SK-N-SH (cell line): Measurements from ENCODE around the gene TCF15. TPM values are rescaled to one million over a fixed set of nuclear protein-coding genes. Genes with fewer than 3 reads are reported as not detected.

Source experiments
- CTCF ChIA-PET: fragments of 300-600, 350-600 bp; formaldehyde crosslinking; extraction: SDS; loops from one replicate; lab custom pipeline; 2021; lab: Yijun Ruan, JAX
- POLR2A ChIA-PET: fragments of 350-600 bp; sonication (Branson Sonifier 250); formaldehyde crosslinking; extraction: SDS; loops from one replicate; lab custom pipeline; 2020; ENCODE audit warnings: antibody characterized with exemption, inconsistent platforms; lab: Yijun Ruan, JAX
- DNase-seq: peaks from one replicate; pipeline ENCODE4 v3.0.0; 2012
- H2AFZ ChIP-seq: fragments of 200-600 bp; sonication (generic); 2 replicates; pipeline ENCODE4 v1.8.1; 2016; ENCODE audit warnings: antibody characterized with exemption, mild to moderate bottlenecking, low read depth
- H3F3A ChIP-seq: fragments of 200-600 bp; sonication (generic); replicated peaks from 2 replicates; pipeline ENCODE3; 2016; ENCODE audit warnings: antibody characterized with exemption, mild to moderate bottlenecking; ENCODE audit not compliant: insufficient read depth
- H3K27ac ChIP-seq, 2 experiments: fragments of 200-500 bp in 1 of 2; fragments of 200-600 bp in 1 of 2; sonication (Bioruptor generic) in 1 of 2; sonication (generic), shearing (Covaris generic) in 1 of 2; 2 replicates each; pipeline versions ENCODE4 v1.5.1 to v1.6.1; 2014 to 2016; ENCODE audit warnings: low read depth in 2 of 2, inconsistent platforms in 1 of 2, low read length in 1 of 2, mild to moderate bottlenecking in 1 of 2, mixed read lengths in 1 of 2
- H3K27me3 ChIP-seq: fragments of 200-600 bp; sonication (generic), shearing (Covaris generic); 2 replicates; pipeline ENCODE4 v1.6.1; 2016; ENCODE audit warnings: mixed run types; ENCODE audit not compliant: insufficient read depth
- H3K36me3 ChIP-seq, 2 experiments: fragments of 200-500 bp in 1 of 2; fragments of 200-600 bp in 1 of 2; sonication (Bioruptor generic) in 1 of 2; sonication (generic) in 1 of 2; replicated peaks in 1 of 2; 2 replicates each; pipeline versions ENCODE3 to v1.5.1; 2014 to 2016; ENCODE audit warnings: low read length in 1 of 2, mild to moderate bottlenecking in 1 of 2; ENCODE audit not compliant: insufficient read depth in 2 of 2, control insufficient read depth in 1 of 2
- H3K4me1 ChIP-seq, 2 experiments: fragments of 200-500 bp in 1 of 2; fragments of 200-600 bp in 1 of 2; sonication (Bioruptor generic) in 1 of 2; sonication (generic), shearing (Covaris generic) in 1 of 2; 2 replicates each; pipeline versions ENCODE4 v1.5.1 to v1.6.1; 2014 to 2016; ENCODE audit warnings: low read depth in 1 of 2, low read length in 1 of 2, mixed run types in 1 of 2; ENCODE audit not compliant: insufficient read depth in 2 of 2, control insufficient read depth in 1 of 2
- H3K4me2 ChIP-seq: fragments of 200-600 bp; sonication (generic), shearing (Covaris generic); 2 replicates; pipeline ENCODE4 v1.6.1; 2017; ENCODE audit warnings: mixed run types
- H3K4me3 ChIP-seq, 2 experiments: fragments of 200-500 bp in 1 of 2; fragments of 200-600 bp in 1 of 2; sonication (Bioruptor generic) in 1 of 2; sonication (generic), shearing (Covaris generic) in 1 of 2; 2 replicates each; pipeline versions ENCODE4 v1.5.1 to v1.8.1; 2014 to 2016; ENCODE audit warnings: low read depth in 2 of 2, inconsistent platforms in 1 of 2, low read length in 1 of 2, mild to moderate bottlenecking in 1 of 2, mixed read lengths in 1 of 2, moderate library complexity in 1 of 2
- H3K79me2 ChIP-seq: fragments of 200-600 bp; sonication (generic); 2 replicates; pipeline ENCODE4 v1.8.1; 2017; ENCODE audit warnings: mild to moderate bottlenecking; ENCODE audit not compliant: insufficient read depth
- H3K9ac ChIP-seq: fragments of 200-600 bp; sonication (generic); 2 replicates; pipeline ENCODE4 v1.6.1; 2017; ENCODE audit warnings: mixed run types
- H3K9me2 ChIP-seq: fragments of 200-600 bp; sonication (generic); 2 replicates; pipeline ENCODE4 v1.6.1; 2017; ENCODE audit warnings: mixed run types
- H3K9me3 ChIP-seq: fragments of 200-600 bp; sonication (generic); 2 replicates; pipeline ENCODE4 v1.6.1; 2017; ENCODE audit warnings: mixed run types, mild to moderate bottlenecking, moderate library complexity
- H4K20me1 ChIP-seq: fragments of 200-600 bp; sonication (generic); 2 replicates; pipeline ENCODE4 v1.6.1; 2017; ENCODE audit warnings: mild to moderate bottlenecking, mixed run types; ENCODE audit not compliant: insufficient read depth
- CHD2 ChIP-seq: fragments of 150-350 bp; IDR thresholded peaks from 2 replicates; pipeline ENCODE4 v1.6.1; 2018; ENCODE audit warnings: low read length; ENCODE audit not compliant: partially characterized antibody
- EP300 ChIP-seq, 2 experiments: IDR thresholded peaks; 2 replicates each; pipeline versions ENCODE4 v1.4.0 to v1.6.1; 2012; ENCODE audit warnings: borderline replicate concordance in 1 of 2, low read depth in 1 of 2, low read length in 1 of 2
- EZH2phosphoT487 ChIP-seq: fragments of 200-600 bp; sonication (generic); IDR thresholded peaks from 2 replicates; pipeline ENCODE4 v1.6.1; 2017; ENCODE audit warnings: low read depth, mixed run types, mild to moderate bottlenecking, antibody characterized with exemption, moderate library complexity, borderline replicate concordance
- GABPA ChIP-seq: IDR thresholded peaks from 2 replicates; pipeline ENCODE4 v1.4.0; 2012; ENCODE audit warnings: low read depth, mild to moderate bottlenecking
- JUND ChIP-seq: IDR thresholded peaks from 2 replicates; pipeline ENCODE4 v1.4.0; 2012
- MEF2A ChIP-seq: IDR thresholded peaks from 2 replicates; pipeline ENCODE4 v1.4.0; 2012; ENCODE audit warnings: low read depth, borderline replicate concordance
- MXI1 ChIP-seq: IDR thresholded peaks from 2 replicates; pipeline ENCODE4 v1.6.1; 2012; ENCODE audit warnings: mild to moderate bottlenecking, low read depth, low read length, improper control_type of control experiment
- NFIC ChIP-seq: IDR thresholded peaks from 2 replicates; pipeline ENCODE4 v1.4.0; 2012; ENCODE audit warnings: borderline replicate concordance
- POLR2AphosphoS5 ChIP-seq: IDR thresholded peaks from 2 replicates; pipeline ENCODE4 v1.6.1; 2012; ENCODE audit warnings: low read depth, low read length
- RCOR1 ChIP-seq: fragments of 150-350 bp; IDR thresholded peaks from 2 replicates; pipeline ENCODE4 v1.6.1; 2017; ENCODE audit warnings: antibody characterized with exemption, low read length
- RFX5 ChIP-seq: IDR thresholded peaks from 2 replicates; pipeline ENCODE4 v1.6.1; 2012; ENCODE audit warnings: mild to moderate bottlenecking, improper control_type of control experiment, low read length
- SMC3 ChIP-seq: IDR thresholded peaks from 2 replicates; pipeline ENCODE4 v1.6.1; 2012; ENCODE audit warnings: low read depth, low read length, improper control_type of control experiment
- YY1 ChIP-seq: IDR thresholded peaks from 2 replicates; pipeline ENCODE4 v1.4.0; 2012; ENCODE audit warnings: low read depth, mild to moderate bottlenecking
- WGBS: methylation state at CpG from one replicate; pipeline ENCODE4 v1.1.6; 2017; ENCODE audit warnings: low lambda C conversion rate; 5-methylcytosine and 5-hydroxymethylcytosine counted together
- polyA plus RNA-seq, 3 experiments: library from polyadenylated mRNA; depleted of rRNA; stranded (reverse); fragments of >200 nt; gene quantifications; 2 replicates each; pipeline ENCODE4 v1.2.3, GENCODE V29; 2012
- TF ChIP-seq, protein P1 (sequence below): IDR thresholded peaks from 2 replicates; pipeline ENCODE4 v1.4.0; 2012; ENCODE audit warnings: low read depth, borderline replicate concordance
- TF ChIP-seq, protein P2 (sequence below): IDR thresholded peaks from 2 replicates; pipeline ENCODE4 v1.4.0; 2012; ENCODE audit warnings: low read depth
- TF ChIP-seq, protein P3 (sequence below): IDR thresholded peaks from 2 replicates; pipeline ENCODE4; 2012
- TF ChIP-seq, protein P4 (sequence below): IDR thresholded peaks from 2 replicates; pipeline ENCODE4 v1.6.1; 2012; ENCODE audit warnings: mild to moderate bottlenecking, low read depth, low read length, moderate library complexity

The TCF15 gene
- polyA plus RNA-seq, 1 of the 3 experiments (the other 2 are of a cell fraction), result not detected

DNA sequence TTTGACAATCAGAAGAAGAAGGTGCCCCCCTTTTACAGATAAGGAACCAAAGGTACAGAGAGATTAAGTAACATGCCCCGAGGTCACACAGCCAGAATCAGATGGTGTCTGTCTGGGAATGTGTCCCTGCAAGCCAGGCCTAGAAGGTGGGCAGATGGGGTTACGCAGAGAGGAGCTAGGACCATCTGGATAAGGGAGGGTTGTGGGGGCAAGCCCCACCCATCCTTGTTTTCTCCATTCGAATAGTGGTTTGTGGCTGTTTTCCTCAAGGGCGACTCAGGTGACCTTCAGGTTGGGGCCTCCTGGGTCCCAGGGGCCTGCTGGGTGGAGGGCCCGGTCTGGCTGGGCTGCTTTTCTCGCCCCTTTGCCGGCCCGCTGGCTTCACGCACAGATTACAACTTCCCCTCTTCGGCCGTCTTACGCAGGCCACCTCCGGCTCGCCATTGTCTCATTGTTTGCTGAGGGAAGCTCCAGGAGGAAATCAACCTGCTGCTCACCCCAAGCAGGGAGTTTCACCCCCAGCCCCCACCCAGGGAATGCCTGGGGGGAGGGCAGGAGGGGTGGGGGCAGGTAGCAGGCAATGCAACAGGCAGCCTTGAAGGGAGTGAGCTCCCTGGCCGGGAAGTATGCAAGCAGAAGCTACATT lies 35.7 kb downstream of the TCF15 start:
- Histone ChIP-seq H3F3A (no peaks in the 10 kb centered on the region), H3K27ac (no peak overlapping the region), H2AFZ (no peak overlapping the region)

More for the DNA sequence above, 35.7 kb downstream of the TCF15 start:
- Histone ChIP-seq H3K27me3 (peaks cover 20% of the 10 kb centered on the region; the same call in 1 of the 2 replicates), H3K9me2 (no peaks in the 10 kb centered on the region), H3K36me3 (no peaks in the 10 kb centered on the region), H3K4me3 (no peak overlapping the region), H3K9ac (no peak overlapping the region), H3K9me3 (no peaks in the 10 kb centered on the region), H4K20me1 (no peaks in the 10 kb centered on the region), H3K79me2 (no peaks in the 10 kb centered on the region), H3K4me1 (peaks cover 0 to 3% of the 10 kb centered on the region in 2 experiments; a peak in 1 of 4 replicates), H3K4me2 (no peak overlapping the region)
- no peak for TF ChIP-seq YY1
- TF ChIP-seq, protein P1, sequence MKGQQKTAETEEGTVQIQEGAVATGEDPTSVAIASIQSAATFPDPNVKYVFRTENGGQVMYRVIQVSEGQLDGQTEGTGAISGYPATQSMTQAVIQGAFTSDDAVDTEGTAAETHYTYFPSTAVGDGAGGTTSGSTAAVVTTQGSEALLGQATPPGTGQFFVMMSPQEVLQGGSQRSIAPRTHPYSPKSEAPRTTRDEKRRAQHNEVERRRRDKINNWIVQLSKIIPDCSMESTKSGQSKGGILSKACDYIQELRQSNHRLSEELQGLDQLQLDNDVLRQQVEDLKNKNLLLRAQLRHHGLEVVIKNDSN, result no peak
- TF ChIP-seq SMC3, result no peak
- TF ChIP-seq, protein P2, sequence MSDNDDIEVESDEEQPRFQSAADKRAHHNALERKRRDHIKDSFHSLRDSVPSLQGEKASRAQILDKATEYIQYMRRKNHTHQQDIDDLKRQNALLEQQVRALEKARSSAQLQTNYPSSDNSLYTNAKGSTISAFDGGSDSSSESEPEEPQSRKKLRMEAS, result no peak
- TF ChIP-seq JUND, result no peak
- no peak for TF ChIP-seq RFX5
- TF ChIP-seq CHD2, result no peak
- TF ChIP-seq, protein P3, sequence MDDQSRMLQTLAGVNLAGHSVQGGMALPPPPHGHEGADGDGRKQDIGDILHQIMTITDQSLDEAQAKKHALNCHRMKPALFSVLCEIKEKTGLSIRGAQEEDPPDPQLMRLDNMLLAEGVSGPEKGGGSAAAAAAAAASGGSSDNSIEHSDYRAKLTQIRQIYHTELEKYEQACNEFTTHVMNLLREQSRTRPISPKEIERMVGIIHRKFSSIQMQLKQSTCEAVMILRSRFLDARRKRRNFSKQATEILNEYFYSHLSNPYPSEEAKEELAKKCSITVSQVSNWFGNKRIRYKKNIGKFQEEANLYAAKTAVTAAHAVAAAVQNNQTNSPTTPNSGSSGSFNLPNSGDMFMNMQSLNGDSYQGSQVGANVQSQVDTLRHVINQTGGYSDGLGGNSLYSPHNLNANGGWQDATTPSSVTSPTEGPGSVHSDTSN, result no peak
- no peak for TF ChIP-seq EZH2phosphoT487
- TF ChIP-seq MXI1, result no peak
- no peak for TF ChIP-seq RCOR1
- no peak for TF ChIP-seq GABPA
- TF ChIP-seq MEF2A, result no peak
- no peak for TF ChIP-seq EP300 (IDR thresholded peaks at IDR 0.05; ENCODE audit: borderline replicate concordance in 1 of 2, low read depth in 1 of 2, low read length in 1 of 2)
- TF ChIP-seq, protein P4, sequence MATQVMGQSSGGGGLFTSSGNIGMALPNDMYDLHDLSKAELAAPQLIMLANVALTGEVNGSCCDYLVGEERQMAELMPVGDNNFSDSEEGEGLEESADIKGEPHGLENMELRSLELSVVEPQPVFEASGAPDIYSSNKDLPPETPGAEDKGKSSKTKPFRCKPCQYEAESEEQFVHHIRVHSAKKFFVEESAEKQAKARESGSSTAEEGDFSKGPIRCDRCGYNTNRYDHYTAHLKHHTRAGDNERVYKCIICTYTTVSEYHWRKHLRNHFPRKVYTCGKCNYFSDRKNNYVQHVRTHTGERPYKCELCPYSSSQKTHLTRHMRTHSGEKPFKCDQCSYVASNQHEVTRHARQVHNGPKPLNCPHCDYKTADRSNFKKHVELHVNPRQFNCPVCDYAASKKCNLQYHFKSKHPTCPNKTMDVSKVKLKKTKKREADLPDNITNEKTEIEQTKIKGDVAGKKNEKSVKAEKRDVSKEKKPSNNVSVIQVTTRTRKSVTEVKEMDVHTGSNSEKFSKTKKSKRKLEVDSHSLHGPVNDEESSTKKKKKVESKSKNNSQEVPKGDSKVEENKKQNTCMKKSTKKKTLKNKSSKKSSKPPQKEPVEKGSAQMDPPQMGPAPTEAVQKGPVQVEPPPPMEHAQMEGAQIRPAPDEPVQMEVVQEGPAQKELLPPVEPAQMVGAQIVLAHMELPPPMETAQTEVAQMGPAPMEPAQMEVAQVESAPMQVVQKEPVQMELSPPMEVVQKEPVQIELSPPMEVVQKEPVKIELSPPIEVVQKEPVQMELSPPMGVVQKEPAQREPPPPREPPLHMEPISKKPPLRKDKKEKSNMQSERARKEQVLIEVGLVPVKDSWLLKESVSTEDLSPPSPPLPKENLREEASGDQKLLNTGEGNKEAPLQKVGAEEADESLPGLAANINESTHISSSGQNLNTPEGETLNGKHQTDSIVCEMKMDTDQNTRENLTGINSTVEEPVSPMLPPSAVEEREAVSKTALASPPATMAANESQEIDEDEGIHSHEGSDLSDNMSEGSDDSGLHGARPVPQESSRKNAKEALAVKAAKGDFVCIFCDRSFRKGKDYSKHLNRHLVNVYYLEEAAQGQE, result no peak
- TF ChIP-seq POLR2AphosphoS5, result no peak
- TF ChIP-seq NFIC, result no peak
- POLR2A ChIA-PET, result no interaction called here
- CTCF ChIA-PET, result interaction anchor here (1.5 to 3.7 kb wide), 4 partner anchors 12 to 164 kb away, joined by 3 to 15 read pairs (median 6); no protein-coding TSS in a partner anchor
- 64% methylated on average over 15 of the region's 15 CpGs for WGBS
- DNase-seq, result no peak
